Glutamatergic neuron (in vitro differentiated cells): Measurements from ENCODE around the gene LIN9. TPM values are rescaled to one million over a fixed set of nuclear protein-coding genes. Genes with fewer than 3 reads are reported as not detected.
A peak's percentile ranks its signal among the peaks of the same experiment; 100 is the strongest.

Source experiments
- DNase-seq: peaks from one replicate; pipeline ENCODE4 v3.0.0; 2022
- H3K27ac Mint-ChIP-seq: one replicate; pipeline ENCODE4 v1.8.0; 2020; ENCODE audit warnings: mild to moderate bottlenecking, mixed read lengths, inconsistent platforms; ENCODE audit not compliant: unreplicated experiment
- H3K27me3 Mint-ChIP-seq: one replicate; pipeline ENCODE4 v1.8.0; 2020; ENCODE audit warnings: mild to moderate bottlenecking, moderate library complexity, mixed read lengths, inconsistent platforms; ENCODE audit not compliant: unreplicated experiment
- H3K36me3 Mint-ChIP-seq: one replicate; pipeline ENCODE4 v1.8.0; 2020; ENCODE audit warnings: mild to moderate bottlenecking, mixed read lengths, inconsistent platforms; ENCODE audit not compliant: unreplicated experiment
- H3K4me1 Mint-ChIP-seq: one replicate; pipeline ENCODE4 v1.8.0; 2020; ENCODE audit warnings: mild to moderate bottlenecking, low read depth, mixed read lengths, inconsistent platforms; ENCODE audit not compliant: unreplicated experiment
- H3K4me3 Mint-ChIP-seq: one replicate; pipeline ENCODE4 v1.8.0; 2020; ENCODE audit warnings: mild to moderate bottlenecking, mixed read lengths, inconsistent platforms; ENCODE audit not compliant: unreplicated experiment
- H3K9me3 Mint-ChIP-seq: one replicate; pipeline ENCODE4 v1.8.0; 2020; ENCODE audit warnings: mild to moderate bottlenecking, moderate library complexity, mixed read lengths, inconsistent platforms; ENCODE audit not compliant: unreplicated experiment
- CTCF ChIP-seq: fragments of 200-600 bp; sonication (generic); IDR thresholded peaks from one replicate; pipeline ENCODE4 v1.5.0; 2021; ENCODE audit not compliant: partially characterized antibody, unreplicated experiment
- total RNA-seq: library from RNA; stranded (reverse); fragmentation: NEBNext Ultra II Directional; extraction: Animal tissue kit (Norgen Biotek cat#: 25700); gene quantifications from one replicate; pipeline ENCODE4 v1.2.1, GENCODE V29; 2021; ENCODE audit not compliant: unreplicated experiment

Gene LIN9
- total RNA-seq, 1 donor from 2014 or later, result 7.1 TPM

- peaks cover 1% of the 10 kb centered on the region for H3K9me3 Mint-ChIP-seq
- no peaks in the 10 kb centered on the region for H3K27me3 Mint-ChIP-seq
- peaks cover 10% of the 10 kb centered on the region for H3K4me1 Mint-ChIP-seq
- no peaks in the 10 kb centered on the region for H3K36me3 Mint-ChIP-seq
- TF ChIP-seq CTCF, result no peak
- H3K4me3 Mint-ChIP-seq, result peak overlapping the region; percentile 92
- H3K27ac Mint-ChIP-seq, result peak overlapping the region; percentile 83
- no peak for DNase-seq
Measured at GRCh38 chr1:226308166-226308722, 720 bp downstream of the LIN9 start.

GRCh38 chr1:226306425-226306824, 2.5 kb downstream of the LIN9 start:
- no peak for DNase-seq
- TF ChIP-seq CTCF, result no peak
- peaks cover 10% of the 10 kb centered on the region for H3K4me1 Mint-ChIP-seq
- peaks cover 1% of the 10 kb centered on the region for H3K9me3 Mint-ChIP-seq
- H3K27me3 Mint-ChIP-seq, result no peaks in the 10 kb centered on the region
- H3K4me3 Mint-ChIP-seq, result no peak overlapping the region
- no peaks in the 10 kb centered on the region for H3K36me3 Mint-ChIP-seq
- no peak overlapping the region for H3K27ac Mint-ChIP-seq

- DNase-seq, result no peak
- Mint-ChIP-seq H3K27me3 (no peaks in the 10 kb centered on the region), H3K9me3 (no peaks in the 10 kb centered on the region), H3K4me3 (no peak overlapping the region), H3K4me1 (peaks cover 10% of the 10 kb centered on the region), H3K36me3 (no peaks in the 10 kb centered on the region), H3K27ac (no peak overlapping the region)
- TF ChIP-seq CTCF, result no peak
Measured at GRCh38 chr1:226305184-226305583, 3.8 kb downstream of the LIN9 start.

- Mint-ChIP-seq H3K4me1 (peaks cover 5% of the 10 kb centered on the region), H3K27ac (no peak overlapping the region), H3K27me3 (no peaks in the 10 kb centered on the region), H3K9me3 (no peaks in the 10 kb centered on the region), H3K4me3 (no peak overlapping the region), H3K36me3 (no peaks in the 10 kb centered on the region)
- no peak for DNase-seq
- no peak for TF ChIP-seq CTCF
Measured at GRCh38 chr1:226304291-226304955, 4.5 kb downstream of the LIN9 start.

DNA sequence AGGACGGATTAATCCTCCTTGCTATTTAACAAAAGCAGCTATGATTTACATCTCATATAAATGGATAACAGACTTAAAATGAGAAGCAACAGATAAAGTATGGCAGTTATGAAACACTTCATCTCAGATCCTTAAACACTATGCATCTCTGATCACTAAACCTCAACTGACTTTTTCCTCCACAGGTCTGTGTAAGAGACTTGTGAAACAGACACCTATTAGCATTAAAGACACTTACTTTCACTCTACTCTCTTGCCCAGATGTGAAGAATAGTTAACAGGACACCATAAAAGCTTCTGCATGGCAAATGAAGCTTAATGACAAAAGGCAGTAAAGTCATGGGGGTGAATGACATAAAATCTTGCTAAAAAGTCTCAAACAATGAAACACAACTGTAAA, 6.2 kb downstream of the LIN9 start:
- Mint-ChIP-seq H3K27me3 (no peaks in the 10 kb centered on the region), H3K9me3 (no peaks in the 10 kb centered on the region), H3K36me3 (no peaks in the 10 kb centered on the region), H3K4me3 (no peak overlapping the region), H3K4me1 (peaks cover 5% of the 10 kb centered on the region), H3K27ac (no peak overlapping the region)
- no peak for TF ChIP-seq CTCF
- no peak for DNase-seq
